ENCODE data around the gene TSPAN8.

TSPAN8 gene

GRCh38 chr12:71193041-71193440 is 35.2 kb upstream of the TSPAN8 start:
- ChIA-PET POLR2A (ENCODE audit: low non-redundant PET) (no interaction called here), CTCF (interaction anchor here (0.7 kb wide), 1 partner anchor 324 kb away, joined by 3 read pairs; no protein-coding TSS in a partner anchor)
- DNase-seq (ENCODE audit: low spot score), result no peak
- H3K27ac ChIP-seq, result no peak overlapping the region
- no peak for TF ChIP-seq CTCF (conservative IDR thresholded peaks at IDR 0.05; ENCODE audit: low read depth)

- ChIA-PET POLR2A (ENCODE audit: low non-redundant PET) (no interaction called here), CTCF (no interaction called here)
- no peak for DNase-seq (ENCODE audit: low spot score)
- H3K27ac ChIP-seq, result no peak overlapping the region
- TF ChIP-seq CTCF (conservative IDR thresholded peaks at IDR 0.05; ENCODE audit: low read depth), result no peak
These were observed 33.9 kb upstream of the TSPAN8 start for GRCh38 chr12:71191509-71192196.

GRCh38 chr12:71190822-71191221 is 33.0 kb upstream of the TSPAN8 start:
- no peak for DNase-seq (ENCODE audit: low spot score)
- TF ChIP-seq CTCF (conservative IDR thresholded peaks at IDR 0.05; ENCODE audit: low read depth), result no peak
- H3K27ac ChIP-seq, result no peak overlapping the region
- ChIA-PET POLR2A (ENCODE audit: low non-redundant PET) (no interaction called here), CTCF (no interaction called here)

GRCh38 chr12:71187379-71187778 is 29.6 kb upstream of the TSPAN8 start:
- H3K27ac ChIP-seq, result no peak overlapping the region
- CTCF ChIA-PET, result no interaction called here
- DNase-seq (ENCODE audit: low spot score), result no peak
- POLR2A ChIA-PET (ENCODE audit: low non-redundant PET), result no interaction called here
- no peak for TF ChIP-seq CTCF (conservative IDR thresholded peaks at IDR 0.05; ENCODE audit: low read depth)

GRCh38 chr12:71186571-71187288 is 28.9 kb upstream of the TSPAN8 start:
- POLR2A ChIA-PET (ENCODE audit: low non-redundant PET), result no interaction called here
- no peak for TF ChIP-seq CTCF (conservative IDR thresholded peaks at IDR 0.05; ENCODE audit: low read depth)
- DNase-seq (ENCODE audit: low spot score), result no peak
- no peak overlapping the region for H3K27ac ChIP-seq
- CTCF ChIA-PET, result no interaction called here

- no peak for DNase-seq (ENCODE audit: low spot score)
- H3K27ac ChIP-seq, result no peak overlapping the region
- ChIA-PET CTCF (no interaction called here), POLR2A (ENCODE audit: low non-redundant PET) (no interaction called here)
- TF ChIP-seq CTCF (conservative IDR thresholded peaks at IDR 0.05; ENCODE audit: low read depth), result no peak
These were observed 26.0 kb upstream of the TSPAN8 start for GRCh38 chr12:71183846-71184245.
